RWPE2 (cell line): ENCODE results near the gene ABHD16B.

Experiments
- ATAC-seq: fragments of 200-7000 bp; cut with Tn5 transposase; 3 replicates; pipeline ENCODE4 v1.9.1; 2021; ENCODE audit warnings: low read depth
- DNase-seq: peaks from one replicate; pipeline ENCODE4 v3.0.0-alpha.2; 2020; ENCODE audit warnings: low spot score
- H3K27ac ChIP-seq: fragments of 450-650 bp; 2 replicates; pipeline ENCODE4 v1.5.1; 2017; ENCODE audit warnings: mild to moderate bottlenecking; ENCODE audit not compliant: poor library complexity, severe bottlenecking
- H3K27me3 ChIP-seq: fragments of 250-450 bp; sonication (Bioruptor Pico); 2 replicates; pipeline ENCODE4 v1.5.1; 2021; ENCODE audit warnings: mild to moderate bottlenecking, moderate library complexity; ENCODE audit not compliant: insufficient read depth, poor library complexity, severe bottlenecking
- H3K36me3 ChIP-seq: fragments of 250-450 bp; sonication (Bioruptor Pico); 2 replicates; pipeline ENCODE4 v1.5.1; 2020; ENCODE audit warnings: low read depth, mild to moderate bottlenecking, moderate library complexity
- H3K4me1 ChIP-seq: fragments of 250-450 bp; sonication (Bioruptor Pico); 2 replicates; pipeline ENCODE4 v1.5.1; 2021; ENCODE audit warnings: mild to moderate bottlenecking, moderate library complexity; ENCODE audit not compliant: insufficient read depth, poor library complexity, severe bottlenecking
- H3K4me3 ChIP-seq: fragments of 250-450 bp; sonication (Bioruptor Pico); 2 replicates; pipeline ENCODE4 v1.5.1; 2021; ENCODE audit warnings: mild to moderate bottlenecking, moderate library complexity; ENCODE audit not compliant: severe bottlenecking
- H3K9me3 ChIP-seq: fragments of 250-450 bp; sonication (Bioruptor Pico); 2 replicates; pipeline ENCODE4 v1.5.1; 2021; ENCODE audit warnings: mild to moderate bottlenecking, moderate library complexity; ENCODE audit not compliant: severe bottlenecking
- TF ChIP-seq, protein P1 (sequence below): fragments of 450-650 bp; IDR thresholded peaks from one replicate; pipeline ENCODE4 v1.5.1; 2017; ENCODE audit warnings: mild to moderate bottlenecking, moderate library complexity; ENCODE audit not compliant: poor library complexity, severe bottlenecking

ABHD16B gene

DNA sequence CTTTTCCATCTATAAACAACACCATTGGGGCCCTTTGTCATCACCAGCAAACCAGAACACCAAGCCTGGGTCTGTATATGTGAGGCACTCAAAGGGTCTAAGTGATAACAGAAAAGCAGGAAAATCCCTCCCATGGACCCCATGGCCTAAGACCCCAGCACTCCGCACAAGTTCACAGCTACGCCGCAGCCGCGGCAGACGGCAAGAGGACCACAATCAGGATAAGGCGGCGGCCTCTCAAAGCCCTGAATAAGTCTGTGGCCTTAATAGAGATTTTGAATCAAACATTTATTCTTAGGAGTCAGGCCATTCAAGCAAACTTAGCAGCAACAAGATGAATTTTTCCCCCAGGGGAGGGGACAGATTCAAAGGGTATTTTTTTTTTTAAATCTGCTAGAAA is 33.2 kb upstream of the ABHD16B start:
- H3K4me1 ChIP-seq: peaks cover 4% of the 10 kb centered on the region
- no peak overlapping the region for H3K4me3 ChIP-seq
- DNase-seq (no peak), ATAC-seq (no peak)
- H3K27me3 ChIP-seq: peaks cover 57% of the 10 kb centered on the region
- H3K36me3 ChIP-seq: no peaks in the 10 kb centered on the region
- TF ChIP-seq, protein P1, sequence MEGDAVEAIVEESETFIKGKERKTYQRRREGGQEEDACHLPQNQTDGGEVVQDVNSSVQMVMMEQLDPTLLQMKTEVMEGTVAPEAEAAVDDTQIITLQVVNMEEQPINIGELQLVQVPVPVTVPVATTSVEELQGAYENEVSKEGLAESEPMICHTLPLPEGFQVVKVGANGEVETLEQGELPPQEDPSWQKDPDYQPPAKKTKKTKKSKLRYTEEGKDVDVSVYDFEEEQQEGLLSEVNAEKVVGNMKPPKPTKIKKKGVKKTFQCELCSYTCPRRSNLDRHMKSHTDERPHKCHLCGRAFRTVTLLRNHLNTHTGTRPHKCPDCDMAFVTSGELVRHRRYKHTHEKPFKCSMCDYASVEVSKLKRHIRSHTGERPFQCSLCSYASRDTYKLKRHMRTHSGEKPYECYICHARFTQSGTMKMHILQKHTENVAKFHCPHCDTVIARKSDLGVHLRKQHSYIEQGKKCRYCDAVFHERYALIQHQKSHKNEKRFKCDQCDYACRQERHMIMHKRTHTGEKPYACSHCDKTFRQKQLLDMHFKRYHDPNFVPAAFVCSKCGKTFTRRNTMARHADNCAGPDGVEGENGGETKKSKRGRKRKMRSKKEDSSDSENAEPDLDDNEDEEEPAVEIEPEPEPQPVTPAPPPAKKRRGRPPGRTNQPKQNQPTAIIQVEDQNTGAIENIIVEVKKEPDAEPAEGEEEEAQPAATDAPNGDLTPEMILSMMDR: no peak
- no peak overlapping the region for H3K27ac ChIP-seq
- H3K9me3 ChIP-seq: no peaks in the 10 kb centered on the region

DNA sequence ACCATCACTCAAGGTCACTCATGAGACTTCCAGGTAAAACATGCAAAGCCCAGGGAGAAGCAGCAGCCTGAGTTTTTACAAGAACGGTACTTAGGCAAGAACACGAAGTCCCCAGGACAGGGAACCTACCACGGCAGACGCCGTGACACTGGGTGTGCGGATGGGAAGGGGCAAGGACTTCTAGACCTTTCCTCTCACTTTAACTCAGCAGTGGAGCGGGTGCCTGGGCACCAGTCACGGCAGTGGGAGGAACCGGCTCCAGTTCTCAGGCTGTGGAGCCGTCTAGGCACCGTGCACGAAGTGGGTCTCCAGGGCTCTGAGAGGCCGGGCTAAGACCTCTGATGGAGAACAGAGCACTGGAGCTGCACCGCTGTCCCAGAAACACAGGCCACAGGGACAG is 32.8 kb upstream of the ABHD16B start:
- no peak overlapping the region for H3K4me3 ChIP-seq
- H3K27me3 ChIP-seq: peaks cover 55% of the 10 kb centered on the region
- TF ChIP-seq, protein P1: no peak
- H3K4me1 ChIP-seq: peaks cover 4% of the 10 kb centered on the region
- no peak for ATAC-seq
- no peaks in the 10 kb centered on the region for H3K9me3 ChIP-seq
- DNase-seq: peak; percentile 83
- H3K36me3 ChIP-seq: no peaks in the 10 kb centered on the region
- H3K27ac ChIP-seq: no peak overlapping the region

DNA sequence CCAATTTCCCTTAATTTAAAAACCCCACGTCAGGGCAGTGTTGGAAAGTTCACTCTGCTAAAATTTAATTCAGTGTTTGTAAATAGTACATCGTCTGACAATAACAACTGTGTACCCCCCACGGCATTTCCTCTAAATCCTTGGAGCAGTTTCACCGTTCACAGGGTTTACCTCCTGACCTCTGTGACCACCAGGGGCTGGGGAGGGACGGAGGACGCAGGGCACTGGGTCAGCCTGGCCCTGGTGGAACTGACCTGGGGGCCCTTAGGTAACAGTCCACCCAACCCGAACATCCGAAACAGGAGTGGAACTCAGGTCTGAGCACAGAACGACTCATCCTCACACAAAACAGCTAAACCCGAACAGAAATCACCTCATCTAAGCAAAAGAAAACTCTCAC is 32.3 kb upstream of the ABHD16B start:
- no peak overlapping the region for H3K27ac ChIP-seq
- H3K4me1 ChIP-seq: peaks cover 4% of the 10 kb centered on the region
- H3K4me3 ChIP-seq: no peak overlapping the region
- peaks cover 54% of the 10 kb centered on the region for H3K27me3 ChIP-seq
- H3K36me3 ChIP-seq: no peaks in the 10 kb centered on the region
- TF ChIP-seq, protein P1: no peak
- ATAC-seq: no peak
- H3K9me3 ChIP-seq: no peaks in the 10 kb centered on the region
- DNase-seq: no peak

DNA sequence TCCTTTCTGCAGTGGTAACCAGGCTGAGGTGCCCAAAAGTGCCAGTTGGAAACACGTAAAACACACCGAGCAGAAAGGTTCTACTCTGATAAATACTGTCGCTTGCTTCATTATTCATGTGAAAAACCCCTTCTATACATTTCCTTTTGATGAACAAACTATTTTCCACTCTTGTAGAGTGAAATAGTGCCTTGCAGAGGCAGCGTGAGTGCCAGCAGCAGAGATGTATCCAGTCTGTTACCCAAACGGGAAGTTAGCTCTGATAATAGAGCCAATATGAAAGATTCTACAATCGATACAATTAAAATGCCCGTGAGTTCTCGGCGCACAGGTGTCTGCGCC is 31.7 kb upstream of the ABHD16B start:
- Histone ChIP-seq H3K36me3 (no peaks in the 10 kb centered on the region), H3K9me3 (no peaks in the 10 kb centered on the region), H3K4me3 (no peak overlapping the region), H3K27ac (no peak overlapping the region), H3K27me3 (peaks cover 54% of the 10 kb centered on the region), H3K4me1 (peaks cover 5% of the 10 kb centered on the region)
- ATAC-seq: no peak
- TF ChIP-seq, protein P1: no peak
- DNase-seq: no peak

DNA sequence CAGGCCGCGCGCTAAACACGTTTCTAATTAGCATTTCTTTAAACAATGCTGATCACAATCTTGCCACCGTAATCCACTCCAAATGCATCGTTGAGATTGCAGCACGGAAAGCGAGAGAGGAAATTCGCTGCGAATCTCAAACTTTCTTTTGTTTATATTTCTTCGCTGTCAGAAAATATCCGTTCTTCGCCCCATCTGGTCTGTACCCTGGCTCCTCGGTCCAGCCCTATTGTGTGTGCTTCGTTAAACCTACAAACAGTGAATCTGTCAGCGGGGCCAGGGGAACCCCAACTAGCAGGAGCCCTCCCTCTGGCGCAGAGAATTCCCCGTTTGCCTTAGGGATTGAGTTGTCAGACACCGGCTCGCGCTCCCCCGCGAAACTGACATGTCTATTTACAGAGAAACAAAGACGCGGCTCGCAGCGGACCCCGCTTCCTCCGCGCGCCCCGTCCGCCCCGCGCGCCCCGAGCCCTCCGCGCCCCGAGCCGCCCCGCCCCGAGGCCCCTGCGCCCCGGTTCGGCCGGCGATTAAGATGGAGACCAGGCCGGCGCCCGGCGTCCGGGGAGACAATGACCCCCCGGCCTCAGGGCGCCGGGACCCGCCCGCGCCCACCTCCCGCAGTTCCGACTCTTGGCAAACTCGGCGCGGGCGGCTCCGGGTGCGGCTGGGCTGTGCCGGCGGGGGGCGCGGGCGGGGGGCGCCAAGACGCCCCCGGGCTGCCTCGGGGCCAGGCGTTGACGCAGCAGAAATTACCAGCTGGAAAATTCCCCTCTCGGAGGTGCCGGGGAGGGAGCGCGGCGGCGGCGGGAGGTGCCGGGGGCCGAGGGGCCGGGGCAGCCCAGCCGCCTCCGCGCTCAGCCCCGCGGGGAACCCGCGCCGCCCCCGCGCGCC is 31.1 kb upstream of the ABHD16B start:
- H3K4me1 ChIP-seq: peaks cover 7% of the 10 kb centered on the region
- TF ChIP-seq, protein P1: no peak

More for the DNA sequence above, 31.1 kb upstream of the ABHD16B start:
- peaks cover 54% of the 10 kb centered on the region for H3K27me3 ChIP-seq
- DNase-seq (peak; percentile 85), ATAC-seq (no peak)
- no peaks in the 10 kb centered on the region for H3K9me3 ChIP-seq
- H3K27ac ChIP-seq: no peak overlapping the region
- H3K4me3 ChIP-seq: peak overlapping the region; percentile 60
- no peaks in the 10 kb centered on the region for H3K36me3 ChIP-seq
